ENCODE data around the gene DNMT1.

The DNMT1 gene

DNA sequence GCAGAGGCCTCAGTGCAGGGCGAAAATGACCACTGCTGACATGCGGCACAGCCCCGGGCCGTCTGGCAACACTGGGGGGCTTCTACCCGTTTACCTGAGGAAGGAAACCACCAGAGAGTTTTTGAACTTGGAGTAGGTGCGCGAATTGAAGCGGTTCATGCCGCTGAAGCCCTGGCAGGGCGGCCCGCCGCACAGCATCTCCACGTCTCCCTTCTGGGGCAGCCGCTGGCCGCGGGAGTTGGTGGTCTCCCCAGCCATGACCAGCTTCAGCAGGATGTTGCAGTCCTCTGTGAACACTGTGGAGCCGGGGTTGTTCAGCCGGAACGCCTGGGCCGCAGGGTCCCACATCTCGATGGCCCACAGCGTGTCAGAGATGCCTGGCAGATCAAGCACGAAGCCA is 54.8 kb downstream of the DNMT1 start:
- Histone ChIP-seq H3K27ac (ENCODE audit: low read depth, low read length) (no peak overlapping the region), H3K36me3 (ENCODE audit: control insufficient read depth, insufficient read depth, low read length) (peaks cover 98% of the 10 kb centered on the region), H3K4me1 (ENCODE audit: control insufficient read depth, insufficient read depth, low read length) (no peaks in the 10 kb centered on the region), H3K9ac (ENCODE audit: low read depth, low read length) (no peak overlapping the region), H3K4me3 (ENCODE audit: low read depth, low read length) (no peak overlapping the region), H3K9me3 (ENCODE audit: control insufficient read depth, insufficient read depth, low read length) (no peaks in the 10 kb centered on the region), H3K27me3 (ENCODE audit: control insufficient read depth, insufficient read depth, low read length) (no peaks in the 10 kb centered on the region)

DNA sequence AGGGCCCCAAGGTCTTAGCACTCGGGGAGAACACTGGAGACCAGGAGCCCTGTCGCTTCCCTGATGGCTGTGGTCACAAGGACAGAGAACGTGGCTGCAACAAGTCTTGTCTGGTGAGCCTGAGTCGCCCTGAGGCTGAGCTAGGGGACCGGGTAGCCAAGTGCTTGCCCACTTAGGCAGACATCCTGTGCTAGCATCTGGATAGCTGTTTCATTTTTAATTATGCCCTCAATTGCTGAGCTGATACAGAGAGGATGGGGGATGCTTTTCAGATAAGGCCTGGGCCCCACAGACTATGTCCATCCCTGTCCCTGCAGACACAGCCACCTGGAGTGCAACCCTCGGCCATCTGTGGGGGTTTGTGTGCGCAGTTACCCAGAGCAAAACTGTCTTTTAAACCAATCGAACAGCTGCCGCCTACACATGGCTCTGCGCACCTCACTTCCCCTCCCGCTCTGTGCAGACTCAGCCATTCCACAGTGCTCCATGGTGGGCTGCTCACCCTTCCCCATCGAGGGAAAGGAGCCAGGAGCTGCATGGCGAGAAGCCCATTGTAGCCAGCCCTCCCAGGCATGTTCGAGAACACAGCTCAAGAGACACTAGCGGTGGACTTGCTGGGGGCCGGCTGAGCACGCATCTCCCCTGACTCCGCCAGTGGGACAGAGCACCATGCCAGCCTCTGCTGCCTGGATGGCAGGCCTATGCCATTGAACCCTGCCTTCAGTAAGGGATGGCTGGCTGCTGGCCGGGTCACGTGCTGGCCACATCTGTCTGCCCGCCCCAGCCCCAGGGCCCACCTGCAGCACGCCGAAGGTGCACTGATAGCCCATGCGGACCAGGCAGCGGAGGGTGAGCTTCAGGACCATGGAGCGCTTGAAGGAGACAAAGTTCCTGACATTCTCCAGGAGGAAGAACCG is 55.6 kb downstream of the DNMT1 start:
- Histone ChIP-seq H3K27me3 (ENCODE audit: control insufficient read depth, insufficient read depth, low read length) (no peaks in the 10 kb centered on the region), H3K4me1 (ENCODE audit: control insufficient read depth, insufficient read depth, low read length) (no peaks in the 10 kb centered on the region), H3K27ac (ENCODE audit: low read depth, low read length) (no peak overlapping the region), H3K36me3 (ENCODE audit: control insufficient read depth, insufficient read depth, low read length) (peaks cover 98% of the 10 kb centered on the region), H3K9me3 (ENCODE audit: control insufficient read depth, insufficient read depth, low read length) (no peaks in the 10 kb centered on the region), H3K9ac (ENCODE audit: low read depth, low read length) (no peak overlapping the region), H3K4me3 (ENCODE audit: low read depth, low read length) (no peak overlapping the region)

DNA sequence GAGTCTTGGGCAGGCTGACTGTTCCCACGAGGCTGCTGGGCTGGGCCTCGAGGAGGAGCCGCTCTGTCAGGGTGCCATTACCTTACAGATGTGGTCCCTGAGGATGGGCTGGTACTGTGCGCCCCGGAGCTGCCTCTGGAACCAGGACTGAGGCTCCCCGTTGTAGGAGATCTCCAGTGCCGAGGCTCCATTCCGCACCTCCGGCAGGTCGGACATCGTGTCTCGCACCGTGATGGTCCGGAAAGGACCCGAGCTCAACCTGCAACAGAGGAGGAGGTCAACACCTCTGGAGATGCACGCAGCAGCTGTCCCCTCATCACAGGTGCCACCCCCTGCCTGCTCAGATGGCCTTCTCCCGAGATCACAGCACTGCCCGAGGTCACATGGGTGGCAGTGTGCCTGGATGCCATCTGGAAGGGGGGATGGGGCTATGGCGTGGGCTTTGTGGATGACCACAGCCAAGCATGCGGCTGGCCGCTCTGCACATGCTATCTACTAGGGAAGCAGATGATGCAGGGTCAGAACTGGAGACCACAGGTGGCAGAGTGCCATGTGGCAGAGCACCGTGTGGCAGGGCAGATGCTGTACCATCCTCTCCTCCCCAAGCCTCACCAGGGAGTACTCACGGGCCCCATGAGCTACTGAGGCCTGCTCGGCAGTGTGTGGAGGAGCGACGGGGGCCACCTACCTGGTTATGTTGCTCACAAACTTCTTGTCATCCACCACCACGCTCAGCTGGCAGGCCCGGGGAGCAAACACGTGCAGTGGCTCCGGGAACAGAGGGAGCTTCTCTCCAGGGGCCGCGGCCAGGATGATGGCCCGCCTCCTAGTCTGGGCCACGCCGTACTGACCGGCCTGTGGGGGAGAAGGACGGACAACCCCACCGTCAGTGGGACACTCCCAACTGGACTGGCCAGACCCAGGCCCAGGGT is 56.7 kb downstream of the DNMT1 start:
- H3K4me1 ChIP-seq (ENCODE audit: control insufficient read depth, insufficient read depth, low read length), result no peaks in the 10 kb centered on the region
- no peaks in the 10 kb centered on the region for H3K27me3 ChIP-seq (ENCODE audit: control insufficient read depth, insufficient read depth, low read length)
- H3K36me3 ChIP-seq (ENCODE audit: control insufficient read depth, insufficient read depth, low read length), result peaks cover 98% of the 10 kb centered on the region
- no peak overlapping the region for H3K4me3 ChIP-seq (ENCODE audit: low read depth, low read length)
- H3K9ac ChIP-seq (ENCODE audit: low read depth, low read length), result no peak overlapping the region
- no peaks in the 10 kb centered on the region for H3K9me3 ChIP-seq (ENCODE audit: control insufficient read depth, insufficient read depth, low read length)
- no peak overlapping the region for H3K27ac ChIP-seq (ENCODE audit: low read depth, low read length)

DNA sequence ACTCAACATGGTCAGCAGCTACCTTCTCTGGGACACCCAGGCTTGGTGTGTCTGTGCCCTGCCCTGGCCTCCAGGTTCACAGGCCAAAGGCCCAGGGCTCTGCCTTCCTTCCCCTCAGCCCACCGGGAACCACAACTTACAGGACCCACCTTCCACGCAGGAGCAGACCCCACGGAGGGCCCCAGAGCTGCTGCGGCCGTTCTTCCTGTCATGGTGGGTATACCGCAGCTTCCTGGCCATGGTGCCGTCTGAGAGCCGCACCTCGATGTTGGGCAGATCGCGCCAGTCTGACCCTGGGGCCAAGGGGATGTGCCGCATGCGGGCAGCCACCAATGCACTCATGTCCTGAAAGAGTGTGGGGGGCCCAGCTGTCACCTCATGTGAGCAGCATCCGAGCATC is 57.8 kb downstream of the DNMT1 start:
- H3K9me3 ChIP-seq (ENCODE audit: control insufficient read depth, insufficient read depth, low read length), result no peaks in the 10 kb centered on the region
- H3K4me1 ChIP-seq (ENCODE audit: control insufficient read depth, insufficient read depth, low read length), result no peaks in the 10 kb centered on the region
- H3K27me3 ChIP-seq (ENCODE audit: control insufficient read depth, insufficient read depth, low read length), result no peaks in the 10 kb centered on the region
- H3K27ac ChIP-seq (ENCODE audit: low read depth, low read length), result no peak overlapping the region
- no peak overlapping the region for H3K9ac ChIP-seq (ENCODE audit: low read depth, low read length)
- no peak overlapping the region for H3K4me3 ChIP-seq (ENCODE audit: low read depth, low read length)
- H3K36me3 ChIP-seq (ENCODE audit: control insufficient read depth, insufficient read depth, low read length), result peaks cover 96% of the 10 kb centered on the region

DNA sequence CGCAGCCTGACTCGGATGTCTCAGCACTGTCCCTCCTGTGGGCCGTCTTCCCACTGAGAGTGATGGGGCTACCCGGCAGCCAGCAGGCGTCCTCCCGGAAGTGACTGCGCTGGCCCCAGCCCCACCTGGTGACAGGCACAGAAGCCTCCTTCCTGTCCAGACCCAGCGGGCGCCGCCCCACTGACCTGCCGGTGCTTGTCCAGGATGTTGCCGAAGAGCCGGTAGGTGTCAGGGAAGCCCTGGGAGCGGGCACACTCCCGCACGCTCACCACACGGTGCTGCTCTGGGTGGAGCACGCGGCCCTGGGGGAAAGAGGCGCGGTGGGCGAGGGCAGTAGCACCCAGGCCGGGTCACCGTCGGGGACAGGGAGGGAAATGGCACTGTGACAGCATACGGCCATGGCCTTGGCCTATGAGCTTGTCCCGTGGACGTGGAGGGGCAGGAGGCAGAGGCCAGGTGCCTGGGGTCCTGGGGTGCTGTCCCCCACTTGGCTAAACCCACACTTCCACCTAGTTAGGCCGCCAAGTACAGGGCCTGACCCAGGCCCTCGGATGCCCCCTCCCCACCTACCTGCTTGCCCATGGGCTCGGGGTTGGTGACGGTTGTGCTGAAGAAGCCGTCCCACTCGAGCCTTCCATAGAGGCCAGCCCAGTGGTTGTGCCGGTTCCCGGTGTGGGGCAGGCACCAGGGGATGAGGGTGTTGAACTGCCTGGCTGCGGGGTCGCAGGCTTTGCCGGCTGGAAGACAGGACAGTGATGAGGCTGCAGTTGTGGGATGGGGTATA is 59.0 kb downstream of the DNMT1 start:
- no peaks in the 10 kb centered on the region for H3K4me1 ChIP-seq (ENCODE audit: control insufficient read depth, insufficient read depth, low read length)

DNA sequence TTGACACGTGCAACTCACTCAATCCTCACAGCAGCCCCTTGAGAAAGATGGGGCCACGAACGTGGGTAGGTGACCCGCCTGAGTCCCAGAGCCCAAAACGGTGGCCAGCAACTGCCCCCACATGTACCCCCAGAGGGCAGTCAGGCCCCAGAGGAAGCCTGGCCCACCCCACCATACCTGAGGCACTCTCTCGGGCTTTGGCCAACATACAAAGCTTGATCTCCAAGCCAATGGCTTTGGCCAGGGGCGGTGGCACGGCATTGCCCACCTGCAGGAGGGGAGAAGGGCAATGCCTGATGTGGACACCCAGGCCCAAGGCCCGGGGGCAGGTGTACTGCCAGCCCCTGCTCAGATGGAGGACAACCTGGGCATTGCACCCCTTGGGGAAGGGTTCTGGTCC is 60.7 kb downstream of the DNMT1 start:
- Histone ChIP-seq H3K27ac (ENCODE audit: low read depth, low read length) (no peak overlapping the region), H3K4me1 (ENCODE audit: control insufficient read depth, insufficient read depth, low read length) (no peaks in the 10 kb centered on the region), H3K27me3 (ENCODE audit: control insufficient read depth, insufficient read depth, low read length) (no peaks in the 10 kb centered on the region), H3K36me3 (ENCODE audit: control insufficient read depth, insufficient read depth, low read length) (peaks cover 95% of the 10 kb centered on the region), H3K9ac (ENCODE audit: low read depth, low read length) (no peak overlapping the region), H3K9me3 (ENCODE audit: control insufficient read depth, insufficient read depth, low read length) (no peaks in the 10 kb centered on the region), H3K4me3 (ENCODE audit: low read depth, low read length) (no peak overlapping the region)

More for the DNA sequence above, 59.0 kb downstream of the DNMT1 start:
- Histone ChIP-seq H3K4me3 (ENCODE audit: low read depth, low read length) (no peak overlapping the region), H3K9me3 (ENCODE audit: control insufficient read depth, insufficient read depth, low read length) (no peaks in the 10 kb centered on the region), H3K36me3 (ENCODE audit: control insufficient read depth, insufficient read depth, low read length) (peaks cover 96% of the 10 kb centered on the region), H3K27ac (ENCODE audit: low read depth, low read length) (no peak overlapping the region), H3K27me3 (ENCODE audit: control insufficient read depth, insufficient read depth, low read length) (no peaks in the 10 kb centered on the region), H3K9ac (ENCODE audit: low read depth, low read length) (no peak overlapping the region)

DNA sequence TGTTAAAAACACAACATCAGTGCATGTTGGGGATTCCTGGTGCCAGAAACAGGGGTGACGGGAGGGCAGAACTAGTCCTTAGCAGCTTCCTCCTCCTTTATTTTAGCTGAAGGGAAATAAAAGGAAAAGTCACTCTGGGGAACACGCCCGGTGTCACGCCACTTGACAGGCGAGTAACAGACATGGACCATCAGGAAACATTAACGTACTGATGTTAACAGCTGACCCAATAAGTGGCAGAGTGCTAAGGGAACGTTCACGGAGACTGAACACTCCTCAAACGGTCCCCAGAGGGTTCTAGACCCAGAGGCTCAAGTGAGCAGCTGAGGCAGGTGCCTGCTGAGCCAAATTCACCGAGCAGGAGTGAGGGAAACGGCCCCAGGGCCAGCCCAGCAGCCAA is 61.2 kb downstream of the DNMT1 start:
- H3K36me3 ChIP-seq (ENCODE audit: control insufficient read depth, insufficient read depth, low read length), result peaks cover 90% of the 10 kb centered on the region

DNA sequence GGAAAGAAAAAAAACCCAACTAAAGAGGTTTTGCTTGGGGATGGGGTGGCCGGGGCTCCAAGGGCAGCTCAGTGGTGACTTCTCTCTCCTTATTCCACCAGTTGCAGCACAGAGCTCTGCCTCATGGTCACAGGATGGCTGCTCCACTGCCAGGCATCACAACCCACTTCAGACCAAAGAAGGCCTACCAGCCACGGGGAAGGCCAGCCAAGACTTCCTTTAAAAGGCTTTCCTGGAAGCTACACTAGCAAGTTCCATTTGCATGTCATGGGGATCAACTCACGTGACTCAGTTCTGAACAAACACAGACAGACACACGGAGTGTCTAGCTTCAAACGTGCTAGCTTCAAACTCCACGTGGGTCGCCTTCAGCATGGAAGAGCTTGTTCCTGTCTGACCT is 61.8 kb downstream of the DNMT1 start:
- no peaks in the 10 kb centered on the region for H3K9me3 ChIP-seq (ENCODE audit: control insufficient read depth, insufficient read depth, low read length)
- H3K4me3 ChIP-seq (ENCODE audit: low read depth, low read length), result no peak overlapping the region
- no peak overlapping the region for H3K27ac ChIP-seq (ENCODE audit: low read depth, low read length)
- H3K4me1 ChIP-seq (ENCODE audit: control insufficient read depth, insufficient read depth, low read length), result no peaks in the 10 kb centered on the region
- peaks cover 83% of the 10 kb centered on the region for H3K36me3 ChIP-seq (ENCODE audit: control insufficient read depth, insufficient read depth, low read length)
- H3K9ac ChIP-seq (ENCODE audit: low read depth, low read length), result no peak overlapping the region
- no peaks in the 10 kb centered on the region for H3K27me3 ChIP-seq (ENCODE audit: control insufficient read depth, insufficient read depth, low read length)

More for the DNA sequence above, 61.2 kb downstream of the DNMT1 start:
- Histone ChIP-seq H3K4me1 (ENCODE audit: control insufficient read depth, insufficient read depth, low read length) (no peaks in the 10 kb centered on the region), H3K4me3 (ENCODE audit: low read depth, low read length) (no peak overlapping the region), H3K9me3 (ENCODE audit: control insufficient read depth, insufficient read depth, low read length) (no peaks in the 10 kb centered on the region), H3K27ac (ENCODE audit: low read depth, low read length) (no peak overlapping the region), H3K27me3 (ENCODE audit: control insufficient read depth, insufficient read depth, low read length) (no peaks in the 10 kb centered on the region), H3K9ac (ENCODE audit: low read depth, low read length) (no peak overlapping the region)

DNA sequence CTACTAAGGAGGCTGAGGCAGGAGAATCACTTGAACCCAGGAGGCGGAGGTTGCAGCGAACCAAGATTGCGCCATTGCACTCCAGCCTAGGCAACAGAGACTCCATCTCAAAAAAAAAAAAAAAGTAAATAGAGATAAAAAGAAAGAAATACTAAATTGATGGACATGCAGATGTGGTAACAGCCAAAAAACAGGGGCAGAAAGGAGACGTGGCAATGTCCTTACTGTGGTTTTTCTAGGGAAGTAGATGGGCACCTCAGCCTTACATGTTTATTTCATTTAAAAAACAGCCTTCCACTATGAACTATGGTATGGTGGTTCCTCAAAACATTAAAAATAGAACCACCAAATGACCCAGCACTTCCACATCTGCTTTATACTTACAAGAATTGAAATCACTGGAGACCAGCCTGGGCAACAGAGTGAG is 68.5 kb downstream of the DNMT1 start:
- Histone ChIP-seq H3K4me1 (ENCODE audit: control insufficient read depth, insufficient read depth, low read length) (no peaks in the 10 kb centered on the region), H3K36me3 (ENCODE audit: control insufficient read depth, insufficient read depth, low read length) (peaks cover 32% of the 10 kb centered on the region)

DNA sequence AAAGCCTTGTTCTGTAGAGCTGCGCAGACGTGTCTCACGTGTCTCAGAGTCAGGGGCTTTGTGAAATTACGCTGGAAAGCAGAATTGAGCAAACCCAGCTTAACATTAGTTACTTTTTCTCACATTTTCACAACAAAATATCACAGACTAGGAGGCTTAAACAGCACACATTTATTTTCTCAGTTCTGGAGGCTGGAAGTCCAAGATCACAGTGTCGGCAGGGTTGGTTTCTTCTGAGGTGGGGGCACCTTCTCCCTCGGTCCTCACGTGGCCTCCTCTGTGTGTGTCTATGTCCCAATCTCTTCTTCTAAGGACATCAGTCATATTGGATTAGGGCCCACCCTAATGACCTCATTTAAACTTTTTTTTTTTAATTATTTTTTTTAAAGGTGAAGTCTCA is 70.3 kb downstream of the DNMT1 start:
- Histone ChIP-seq H3K4me1 (ENCODE audit: control insufficient read depth, insufficient read depth, low read length) (no peaks in the 10 kb centered on the region), H3K36me3 (ENCODE audit: control insufficient read depth, insufficient read depth, low read length) (peaks cover 16% of the 10 kb centered on the region), H3K9ac (ENCODE audit: low read depth, low read length) (no peak overlapping the region), H3K27me3 (ENCODE audit: control insufficient read depth, insufficient read depth, low read length) (no peaks in the 10 kb centered on the region), H3K9me3 (ENCODE audit: control insufficient read depth, insufficient read depth, low read length) (no peaks in the 10 kb centered on the region), H3K27ac (ENCODE audit: low read depth, low read length) (no peak overlapping the region), H3K4me3 (ENCODE audit: low read depth, low read length) (no peak overlapping the region)

More for the DNA sequence above, 68.5 kb downstream of the DNMT1 start:
- no peaks in the 10 kb centered on the region for H3K27me3 ChIP-seq (ENCODE audit: control insufficient read depth, insufficient read depth, low read length)
- no peak overlapping the region for H3K27ac ChIP-seq (ENCODE audit: low read depth, low read length)
- no peak overlapping the region for H3K4me3 ChIP-seq (ENCODE audit: low read depth, low read length)
- no peak overlapping the region for H3K9ac ChIP-seq (ENCODE audit: low read depth, low read length)
- no peaks in the 10 kb centered on the region for H3K9me3 ChIP-seq (ENCODE audit: control insufficient read depth, insufficient read depth, low read length)

Data from HUES48 (cell line).